DND-41 (cell line): ENCODE results near the gene DDIT3.

Experiments used
- ATAC-seq: fragments of 200-7000 bp; cut with Tn5 transposase; 3 replicates; pipeline ENCODE4 v1.9.1; 2021; ENCODE audit warnings: low read depth; ENCODE audit not compliant: insufficient read depth
- DNase-seq: peaks from one replicate; pipeline ENCODE4 v3.0.0-alpha.2; 2020
- H2AFZ ChIP-seq: 2 replicates; pipeline ENCODE4 v1.6.0; 2012; ENCODE audit warnings: low read depth, low read length
- H3K27ac ChIP-seq: 2 replicates; pipeline ENCODE4 v1.5.1; 2012; ENCODE audit warnings: low read length, inconsistent platforms
- H3K27me3 ChIP-seq: fragments of 200-600 bp; sonication (generic); 2 replicates; pipeline ENCODE4 v1.6.0; 2012; ENCODE audit warnings: low read length, mild to moderate bottlenecking, inconsistent platforms; ENCODE audit not compliant: insufficient read depth, poor library complexity
- H3K36me3 ChIP-seq: 2 replicates; pipeline ENCODE4 v1.5.1; 2012; ENCODE audit warnings: low read length, inconsistent platforms; ENCODE audit not compliant: insufficient read depth
- H3K4me1 ChIP-seq: 2 replicates; pipeline ENCODE4 v1.5.1; 2012; ENCODE audit warnings: mild to moderate bottlenecking, low read length; ENCODE audit not compliant: insufficient read depth
- H3K4me2 ChIP-seq: 2 replicates; pipeline ENCODE4 v1.6.0; 2012; ENCODE audit warnings: mild to moderate bottlenecking, moderate library complexity, low read length, inconsistent platforms; ENCODE audit not compliant: insufficient read depth
- H3K4me3 ChIP-seq, 2 experiments: fragments of 200-600 bp in 1 of 2; shearing (Covaris generic) in 1 of 2; 2 replicates each; pipeline ENCODE4 v1.5.1; 2012 to 2016; ENCODE audit warnings: inconsistent platforms in 2 of 2, low read length in 2 of 2, mild to moderate bottlenecking in 2 of 2, low read depth in 1 of 2, moderate library complexity in 1 of 2
- H3K79me2 ChIP-seq: 2 replicates; pipeline ENCODE4 v1.6.0; 2012; ENCODE audit warnings: low read length, inconsistent platforms; ENCODE audit not compliant: insufficient read depth
- H3K9ac ChIP-seq: 2 replicates; pipeline ENCODE4 v1.6.0; 2012; ENCODE audit warnings: low read depth, mild to moderate bottlenecking, inconsistent platforms, low read length, moderate library complexity
- H3K9me3 ChIP-seq: 2 replicates; pipeline ENCODE4 v1.5.1; 2012; ENCODE audit warnings: low read length, moderate library complexity, mild to moderate bottlenecking, inconsistent platforms; ENCODE audit not compliant: insufficient read depth, severe bottlenecking
- H4K20me1 ChIP-seq: 2 replicates; pipeline ENCODE4 v1.6.0; 2012; ENCODE audit warnings: low read length; ENCODE audit not compliant: insufficient read depth
- EZH2 ChIP-seq: IDR thresholded peaks from 3 replicates; pipeline ENCODE4 v1.6.1; 2012; ENCODE audit warnings: borderline replicate concordance, low read depth, mild to moderate bottlenecking, moderate library complexity, low read length, inconsistent platforms; ENCODE audit not compliant: severe bottlenecking
- TF ChIP-seq, protein P1 (sequence below): IDR thresholded peaks from 2 replicates; pipeline ENCODE4 v1.5.1; 2012; ENCODE audit warnings: borderline replicate concordance, low read length, moderate library complexity, mild to moderate bottlenecking; ENCODE audit not compliant: poor library complexity, severe bottlenecking; ENCODE audit errors: extremely low read depth

The DDIT3 gene

GRCh38 chr12:57522011-57522886 is 1.9 kb upstream of the DDIT3 start, which contains the start of gene MBD6:
MBD6 (plus strand) TSS chr12:57522824; CDS start chr12:57524304, 1,480 bp downstream.
- Histone ChIP-seq H3K9ac (peak within 1 kb of the TSS; percentile 60), H3K9me3 (no peaks in the 10 kb centered on the region), H3K4me3 (peak within 1 kb of the TSS; percentile 85 to 86), H3K27ac (peak within 1 kb of the TSS; percentile 92), H3K79me2 (peaks cover 72% of the 10 kb centered on the region), H3K4me2 (peak within 1 kb of the TSS; percentile 72), H4K20me1 (peaks cover 51% of the 10 kb centered on the region), H3K36me3 (peaks cover 67% of the 10 kb centered on the region), H3K4me1 (peaks cover 76% of the 10 kb centered on the region), H3K27me3 (no peaks in the 10 kb centered on the region), H2AFZ (peak within 1 kb of the TSS; percentile 66)
- no peak for TF ChIP-seq EZH2
- TF ChIP-seq, protein P1, sequence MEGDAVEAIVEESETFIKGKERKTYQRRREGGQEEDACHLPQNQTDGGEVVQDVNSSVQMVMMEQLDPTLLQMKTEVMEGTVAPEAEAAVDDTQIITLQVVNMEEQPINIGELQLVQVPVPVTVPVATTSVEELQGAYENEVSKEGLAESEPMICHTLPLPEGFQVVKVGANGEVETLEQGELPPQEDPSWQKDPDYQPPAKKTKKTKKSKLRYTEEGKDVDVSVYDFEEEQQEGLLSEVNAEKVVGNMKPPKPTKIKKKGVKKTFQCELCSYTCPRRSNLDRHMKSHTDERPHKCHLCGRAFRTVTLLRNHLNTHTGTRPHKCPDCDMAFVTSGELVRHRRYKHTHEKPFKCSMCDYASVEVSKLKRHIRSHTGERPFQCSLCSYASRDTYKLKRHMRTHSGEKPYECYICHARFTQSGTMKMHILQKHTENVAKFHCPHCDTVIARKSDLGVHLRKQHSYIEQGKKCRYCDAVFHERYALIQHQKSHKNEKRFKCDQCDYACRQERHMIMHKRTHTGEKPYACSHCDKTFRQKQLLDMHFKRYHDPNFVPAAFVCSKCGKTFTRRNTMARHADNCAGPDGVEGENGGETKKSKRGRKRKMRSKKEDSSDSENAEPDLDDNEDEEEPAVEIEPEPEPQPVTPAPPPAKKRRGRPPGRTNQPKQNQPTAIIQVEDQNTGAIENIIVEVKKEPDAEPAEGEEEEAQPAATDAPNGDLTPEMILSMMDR = peak; percentile 33
- DNase-seq = peak; percentile 89
- ATAC-seq = peak; percentile 27

- Histone ChIP-seq H3K4me3 (peak overlapping the region in 1 of 2 experiments; percentile 46; a peak in 1 of 4 replicates), H2AFZ (peak overlapping the region; percentile 28; the same call in 1 of the 2 replicates), H3K9me3 (no peaks in the 10 kb centered on the region), H3K36me3 (peaks cover 67% of the 10 kb centered on the region), H3K79me2 (peaks cover 73% of the 10 kb centered on the region), H3K27ac (peak overlapping the region; percentile 89), H3K4me1 (peaks cover 78% of the 10 kb centered on the region), H3K4me2 (peak overlapping the region; percentile 52), H4K20me1 (peaks cover 57% of the 10 kb centered on the region), H3K27me3 (no peaks in the 10 kb centered on the region), H3K9ac (peak overlapping the region; percentile 60)
- DNase-seq = peak; percentile 49
- TF ChIP-seq EZH2 = no peak
- TF ChIP-seq, protein P1 = no peak
- ATAC-seq = no peak
These were observed 1.3 kb upstream of the DDIT3 start for GRCh38 chr12:57521525-57522010.

- Histone ChIP-seq H3K27ac (peak overlapping the region; percentile 99), H4K20me1 (peaks cover 61% of the 10 kb centered on the region), H2AFZ (no peak overlapping the region), H3K9me3 (no peaks in the 10 kb centered on the region), H3K4me2 (peak overlapping the region; percentile 68), H3K4me1 (peaks cover 59% of the 10 kb centered on the region), H3K9ac (peak overlapping the region; percentile 97), H3K79me2 (peaks cover 64% of the 10 kb centered on the region), H3K36me3 (peaks cover 69% of the 10 kb centered on the region), H3K27me3 (no peaks in the 10 kb centered on the region), H3K4me3 (peak overlapping the region; percentile 86 to 91)
- ATAC-seq = 0 out of 3 replicates have a peak, but pooled peaks have one; percentile 1
- no peak for TF ChIP-seq EZH2
- TF ChIP-seq, protein P1 = no peak
- DNase-seq = peak; percentile 50
These were observed 590 bp downstream of the DDIT3 start for GRCh38 chr12:57519796-57520052.
